ENCODE results near the gene MAP3K20.

- TF ChIP-seq, protein P1, sequence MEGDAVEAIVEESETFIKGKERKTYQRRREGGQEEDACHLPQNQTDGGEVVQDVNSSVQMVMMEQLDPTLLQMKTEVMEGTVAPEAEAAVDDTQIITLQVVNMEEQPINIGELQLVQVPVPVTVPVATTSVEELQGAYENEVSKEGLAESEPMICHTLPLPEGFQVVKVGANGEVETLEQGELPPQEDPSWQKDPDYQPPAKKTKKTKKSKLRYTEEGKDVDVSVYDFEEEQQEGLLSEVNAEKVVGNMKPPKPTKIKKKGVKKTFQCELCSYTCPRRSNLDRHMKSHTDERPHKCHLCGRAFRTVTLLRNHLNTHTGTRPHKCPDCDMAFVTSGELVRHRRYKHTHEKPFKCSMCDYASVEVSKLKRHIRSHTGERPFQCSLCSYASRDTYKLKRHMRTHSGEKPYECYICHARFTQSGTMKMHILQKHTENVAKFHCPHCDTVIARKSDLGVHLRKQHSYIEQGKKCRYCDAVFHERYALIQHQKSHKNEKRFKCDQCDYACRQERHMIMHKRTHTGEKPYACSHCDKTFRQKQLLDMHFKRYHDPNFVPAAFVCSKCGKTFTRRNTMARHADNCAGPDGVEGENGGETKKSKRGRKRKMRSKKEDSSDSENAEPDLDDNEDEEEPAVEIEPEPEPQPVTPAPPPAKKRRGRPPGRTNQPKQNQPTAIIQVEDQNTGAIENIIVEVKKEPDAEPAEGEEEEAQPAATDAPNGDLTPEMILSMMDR (IDR thresholded peaks at IDR 0.05; ENCODE audit: low read depth, low read length), result no peak
- TF ChIP-seq EZH2phosphoT487 (IDR thresholded peaks at IDR 0.05; ENCODE audit: low read depth), result no peak
Observed at GRCh38 chr2:173150087-173150486, 74.4 kb downstream of the MAP3K20 start.
